Naive B cell (primary cell): Measurements from ENCODE around the gene GOLGA3. TPM values are rescaled to one million over a fixed set of nuclear protein-coding genes. Genes with fewer than 3 reads are reported as not detected.
"Not testable (repeated sequence)": the region's sequence is repeated elsewhere in the genome, so short reads cannot be mapped to it uniquely, and the experiment has no call there.

Source experiments
- ATAC-seq, 2 donors: fragments of 150-1000 bp; cut with Tn5 transposase; 2 replicates each; pipeline ENCODE4 v1.10.0; 2021; ENCODE audit warnings: low read depth in 2 of 2, mild to moderate bottlenecking in 2 of 2, moderate library complexity in 2 of 2
- DNase-seq: peaks from one replicate; pipeline ENCODE4 v3.0.0; 2022
- H3K27ac Mint-ChIP-seq, 6 donors: one replicate each; pipeline ENCODE4 v1.8.0; 2020 to 2022; ENCODE audit warnings: mild to moderate bottlenecking in 6 of 6, mixed read lengths in 6 of 6, moderate library complexity in 5 of 6, inconsistent platforms in 2 of 6
- H3K27me3 Mint-ChIP-seq, 3 donors: one replicate each; pipeline ENCODE4 v1.8.0; 2021 to 2022; ENCODE audit warnings: mixed read lengths in 3 of 3, mild to moderate bottlenecking in 1 of 3
- H3K36me3 Mint-ChIP-seq, 2 donors: one replicate each; pipeline ENCODE4 v1.8.0; 2020 to 2022; ENCODE audit warnings: mixed read lengths in 2 of 2, inconsistent platforms in 1 of 2, mild to moderate bottlenecking in 1 of 2
- H3K4me1 Mint-ChIP-seq, 3 donors: one replicate each; pipeline ENCODE4 v1.8.0; 2020 to 2022; ENCODE audit warnings: mixed read lengths in 3 of 3, inconsistent platforms in 1 of 3, mild to moderate bottlenecking in 1 of 3, moderate library complexity in 1 of 3
- H3K4me3 Mint-ChIP-seq, 8 donors: one replicate each; pipeline ENCODE4 v1.8.0; 2020 to 2022; ENCODE audit warnings: mild to moderate bottlenecking in 8 of 8, mixed read lengths in 8 of 8, moderate library complexity in 8 of 8, inconsistent platforms in 2 of 8
- H3K9me3 Mint-ChIP-seq, 7 donors: one replicate each; pipeline ENCODE4 v1.8.0; 2020 to 2022; ENCODE audit warnings: mixed read lengths in 7 of 7, mild to moderate bottlenecking in 5 of 7, inconsistent platforms in 2 of 7, moderate library complexity in 1 of 7
- polyA plus RNA-seq, 6 donors: library from polyadenylated mRNA; unstranded; fragments of 300-500 nt; fragmentation: Illumina TruSeq; gene quantifications; one replicate each; pipeline ENCODE4 v1.2.3, GENCODE V29; 2021; ENCODE audit warnings: low read depth in 6 of 6

Gene GOLGA3
- polyA plus RNA-seq, 6 donors from 2014 or later, result 0.17 to 13.6 (median 4.8) TPM

DNA sequence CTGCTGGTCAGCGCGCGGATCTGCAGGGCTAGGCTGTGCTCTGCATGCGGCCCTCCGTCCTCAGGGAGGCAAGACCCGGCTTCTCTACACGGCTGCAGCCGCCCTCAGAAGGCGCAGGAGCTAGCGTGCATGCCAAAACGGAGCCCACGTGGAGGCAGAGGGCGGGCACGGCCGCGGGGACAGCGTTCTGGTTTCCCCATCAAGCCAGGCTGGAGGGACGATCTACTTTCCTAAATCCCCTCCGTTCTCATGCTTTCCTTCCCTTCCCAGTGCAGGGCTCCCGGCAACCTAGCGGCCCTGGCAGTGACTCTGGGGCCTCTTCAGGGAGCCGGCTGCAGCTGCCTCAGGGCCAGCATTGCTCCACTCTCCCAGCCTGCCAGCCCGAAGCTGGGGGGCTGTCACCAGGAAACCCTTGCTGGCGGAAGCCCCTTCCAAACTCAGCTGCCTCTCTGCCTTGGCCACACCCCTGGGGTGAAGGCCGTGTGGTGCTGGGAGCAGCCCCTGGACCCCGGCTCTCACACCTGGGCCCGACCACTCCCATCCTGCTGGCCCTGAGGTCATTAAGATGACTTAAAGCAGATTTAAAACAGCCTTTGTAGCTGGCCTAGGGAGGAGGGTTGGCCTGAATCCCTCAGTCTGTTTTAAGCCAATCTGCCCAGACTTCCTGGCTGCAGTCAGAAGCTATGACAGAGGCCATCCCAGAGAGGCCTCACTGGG, 9.2 kb upstream of the GOLGA3 start:
- Mint-ChIP-seq H3K36me3 (peaks cover 10 to 24% of the 10 kb centered on the region in 2 donors), H3K4me3 (no peak overlapping the region), H3K4me1 (peaks cover 11 to 17% (median 14%) of the 10 kb centered on the region in 3 donors), H3K27me3 (no peaks in the 10 kb centered on the region), H3K27ac (peak overlapping the region in 1 of 6 donors; percentile 50), H3K9me3 (no peaks in the 10 kb centered on the region)
- no peak for ATAC-seq
- DNase-seq, result no peak

DNA sequence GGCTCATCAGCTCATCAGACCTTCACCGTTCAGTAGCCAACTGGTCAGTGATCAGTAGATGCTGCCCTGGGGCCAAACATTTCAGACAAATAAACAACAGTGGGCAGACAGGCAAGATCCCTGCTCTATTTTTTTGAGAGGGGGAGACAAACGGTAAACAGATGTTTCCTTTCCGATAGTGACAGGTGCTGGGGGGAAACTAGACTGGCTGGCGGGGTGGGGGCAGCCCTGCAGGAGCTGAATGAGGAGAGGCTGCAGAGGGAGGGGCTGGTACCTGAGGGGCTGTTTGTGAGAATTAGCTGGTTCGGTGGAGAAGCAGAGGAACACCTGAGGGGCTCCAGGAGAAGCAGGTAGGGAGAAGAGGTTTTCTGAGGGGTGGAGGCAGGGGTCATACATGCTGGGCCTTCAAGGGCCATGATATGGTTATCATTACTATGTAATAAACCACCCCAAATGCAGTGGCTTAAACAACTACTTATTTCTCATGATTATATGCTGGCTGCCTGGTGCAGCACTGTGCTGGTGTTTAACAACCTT, 8.2 kb upstream of the GOLGA3 start:
- H3K36me3 Mint-ChIP-seq, result peaks cover 5 to 18% of the 10 kb centered on the region in 2 donors

DNA sequence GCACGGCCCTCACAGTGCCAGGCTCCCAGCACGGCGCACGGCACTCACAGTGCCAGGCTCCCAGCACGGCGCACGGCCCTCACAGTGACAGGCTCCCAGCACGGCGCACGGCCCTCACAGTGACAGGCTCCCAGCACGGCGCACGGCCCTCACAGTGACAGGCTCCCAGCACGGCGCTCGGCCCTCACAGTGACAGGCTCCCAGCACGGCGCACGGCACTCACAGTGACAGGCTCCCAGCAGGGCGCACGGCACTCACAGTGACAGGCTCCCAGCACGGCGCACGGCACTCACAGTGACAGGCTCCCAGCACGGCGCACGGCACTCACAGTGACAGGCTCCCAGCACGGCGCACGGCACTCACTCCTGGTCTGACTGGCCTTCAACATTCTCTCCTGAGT, 7.6 kb upstream of the GOLGA3 start:
- not testable (repeated sequence) for H3K27me3 Mint-ChIP-seq, H3K9me3 Mint-ChIP-seq, H3K27ac Mint-ChIP-seq, DNase-seq, ATAC-seq
- Mint-ChIP-seq H3K36me3 (peaks cover under 1 to 18% of the 10 kb centered on the region in 2 donors), H3K4me3 (peak overlapping the region in 5 of 8 donors; percentile 25 to 61 (median 36)), H3K4me1 (peaks cover 11 to 17% (median 14%) of the 10 kb centered on the region in 3 donors)

More for the DNA sequence above, 8.2 kb upstream of the GOLGA3 start:
- H3K4me1 Mint-ChIP-seq, result peaks cover 11 to 17% (median 14%) of the 10 kb centered on the region in 3 donors
- peak overlapping the region in 2 of 6 donors; percentile 68 to 77 for H3K27ac Mint-ChIP-seq
- ATAC-seq (no peak), DNase-seq (no peak)
- H3K4me3 Mint-ChIP-seq, result peak overlapping the region in 4 of 8 donors; percentile 25 to 61 (median 36)
- H3K27me3 Mint-ChIP-seq, result no peaks in the 10 kb centered on the region
- no peaks in the 10 kb centered on the region for H3K9me3 Mint-ChIP-seq

DNA sequence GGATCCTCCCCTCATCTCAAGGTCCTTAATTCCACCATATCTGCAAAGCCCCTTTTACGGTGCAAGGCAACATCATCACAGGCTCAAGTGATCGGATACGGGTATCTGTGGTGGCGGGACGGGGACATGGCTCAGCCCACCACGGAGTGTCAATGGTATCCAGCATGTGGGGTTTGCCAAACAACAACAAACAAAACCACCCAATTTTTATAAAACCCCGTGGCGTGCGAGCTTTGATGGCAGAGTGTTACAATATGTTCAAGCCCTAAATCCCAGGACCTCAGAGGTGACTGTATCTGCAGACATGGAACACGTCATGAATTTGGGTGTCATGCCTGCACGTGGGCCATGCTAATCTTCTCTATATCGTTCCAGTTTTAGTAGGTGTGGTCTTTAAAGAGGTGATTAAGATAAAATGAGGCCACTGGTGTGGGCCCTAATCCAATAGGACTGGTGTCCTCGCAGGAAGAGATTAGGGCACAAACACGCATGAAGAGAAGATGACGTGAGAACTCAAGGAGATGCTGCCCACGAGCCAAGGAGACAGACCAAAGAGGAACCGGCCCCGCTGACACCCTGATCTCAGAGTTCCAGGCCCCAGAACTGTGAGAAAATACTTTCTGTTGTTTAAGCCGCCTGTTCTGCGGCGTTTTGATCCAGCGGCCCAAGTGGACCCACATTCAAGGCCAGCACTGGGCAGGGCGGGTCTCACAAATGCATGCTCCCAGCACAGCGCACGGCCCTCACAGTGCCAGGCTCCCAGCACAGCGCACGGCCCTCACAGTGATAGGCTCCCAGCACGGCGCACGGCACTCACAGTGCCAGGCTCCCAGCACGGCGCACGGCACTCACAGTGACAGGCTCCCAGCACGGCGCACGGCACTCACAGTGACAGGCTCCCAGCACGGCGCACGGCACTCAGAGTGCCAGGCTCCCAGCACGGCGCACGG, 6.7 kb upstream of the GOLGA3 start:
- H3K4me3 Mint-ChIP-seq, result peak overlapping the region in 3 of 8 donors; percentile 25 to 61 (median 52)
- ATAC-seq, result no peak
- H3K4me1 Mint-ChIP-seq, result peaks cover 11 to 17% (median 14%) of the 10 kb centered on the region in 3 donors
- H3K27me3 Mint-ChIP-seq, result no peaks in the 10 kb centered on the region
- H3K9me3 Mint-ChIP-seq, result no peaks in the 10 kb centered on the region
- peak overlapping the region in 1 of 6 donors; percentile 75 for H3K27ac Mint-ChIP-seq
- DNase-seq, result no peak
- H3K36me3 Mint-ChIP-seq, result peaks cover 0 to 18% of the 10 kb centered on the region in 2 donors

DNA sequence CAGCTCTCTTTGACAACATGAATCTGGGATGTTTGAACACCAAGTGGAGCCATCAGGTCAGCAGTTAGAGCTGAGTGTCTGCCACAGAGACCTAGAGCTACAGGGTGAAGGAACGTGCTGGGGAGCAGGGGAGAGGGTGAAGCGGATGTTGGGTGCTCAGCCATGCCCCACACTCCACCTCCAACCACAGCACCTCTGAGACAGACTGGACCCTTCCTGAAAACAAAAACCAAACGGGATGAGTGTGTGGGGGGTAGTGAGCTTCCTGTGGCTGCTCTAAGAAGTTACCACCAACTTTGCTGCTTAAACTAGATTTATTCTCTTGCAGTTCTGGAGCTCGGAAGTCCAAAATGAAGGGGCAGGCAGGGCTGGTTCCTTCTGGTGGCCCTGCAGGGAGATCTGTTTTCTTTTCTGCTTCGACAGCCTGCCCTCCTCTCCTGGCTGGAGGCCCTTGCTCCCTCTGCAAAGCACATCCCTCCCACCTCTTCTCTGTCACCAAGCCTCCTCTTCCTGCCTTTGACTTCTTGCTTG, 5.6 kb upstream of the GOLGA3 start:
- H3K27ac Mint-ChIP-seq, result peak overlapping the region in 2 of 6 donors; percentile 42 to 90
- H3K36me3 Mint-ChIP-seq, result peaks cover 0 to 11% of the 10 kb centered on the region in 2 donors
- ATAC-seq (no peak), DNase-seq (no peak)
- peaks cover 7 to 22% (median 17%) of the 10 kb centered on the region in 3 donors for H3K4me1 Mint-ChIP-seq
- no peaks in the 10 kb centered on the region for H3K27me3 Mint-ChIP-seq
- H3K4me3 Mint-ChIP-seq, result peak overlapping the region in 3 of 8 donors; percentile 5 to 84 (median 44)
- no peaks in the 10 kb centered on the region for H3K9me3 Mint-ChIP-seq

DNA sequence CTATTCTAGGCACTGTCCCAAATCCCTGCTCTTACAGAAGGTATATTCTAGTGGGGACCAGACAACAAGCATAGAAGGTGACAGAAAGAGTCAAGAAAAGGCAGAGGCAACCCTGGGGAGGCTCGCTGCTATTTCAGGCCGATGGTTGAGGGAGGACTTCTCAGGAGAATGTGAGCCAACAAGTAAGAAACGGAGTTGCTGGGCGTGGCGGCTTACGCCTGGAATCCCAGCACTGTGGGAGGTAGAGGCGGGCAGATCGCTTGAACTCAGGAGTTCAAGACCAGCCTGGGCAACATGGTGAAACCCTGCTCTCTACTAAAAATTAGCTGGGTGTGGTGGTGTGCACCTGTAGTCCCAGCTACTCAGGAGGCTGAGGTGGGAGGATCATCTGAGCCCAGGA, 4.7 kb upstream of the GOLGA3 start:
- Mint-ChIP-seq H3K4me1 (peaks cover 14 to 22% (median 17%) of the 10 kb centered on the region in 3 donors), H3K27me3 (no peaks in the 10 kb centered on the region), H3K27ac (peak overlapping the region in 1 of 6 donors; percentile 46), H3K4me3 (peak overlapping the region in 1 of 8 donors; percentile 80), H3K36me3 (peaks cover 0 to 11% of the 10 kb centered on the region in 2 donors), H3K9me3 (no peaks in the 10 kb centered on the region)
- DNase-seq (no peak), ATAC-seq (no peak)

DNA sequence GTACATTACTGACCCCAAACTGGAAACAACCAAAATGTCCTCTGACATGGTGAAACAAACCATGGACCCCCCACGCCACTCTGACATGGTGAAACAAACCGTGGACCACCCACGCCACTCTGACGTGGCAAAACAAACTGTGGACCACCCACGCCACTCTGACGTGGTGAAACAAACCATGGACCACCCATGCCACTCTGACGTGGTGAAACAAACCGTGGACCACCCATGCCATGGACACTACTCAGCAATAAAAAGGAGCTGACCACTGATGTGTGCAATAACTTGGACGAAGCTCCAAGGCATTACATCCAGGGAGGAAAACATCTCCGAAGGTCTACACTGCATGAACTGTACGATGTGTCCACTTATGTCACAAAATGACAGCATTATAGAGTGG, 3.1 kb upstream of the GOLGA3 start:
- H3K36me3 Mint-ChIP-seq, result peaks cover 0 to 11% of the 10 kb centered on the region in 2 donors
- no peaks in the 10 kb centered on the region for H3K9me3 Mint-ChIP-seq
- DNase-seq (no peak), ATAC-seq (no peak)
- H3K4me1 Mint-ChIP-seq, result peaks cover 24 to 33% (median 28%) of the 10 kb centered on the region in 3 donors
- no peaks in the 10 kb centered on the region for H3K27me3 Mint-ChIP-seq
- H3K27ac Mint-ChIP-seq, result no peak overlapping the region
- peak overlapping the region in 1 of 8 donors; percentile 33 for H3K4me3 Mint-ChIP-seq

DNA sequence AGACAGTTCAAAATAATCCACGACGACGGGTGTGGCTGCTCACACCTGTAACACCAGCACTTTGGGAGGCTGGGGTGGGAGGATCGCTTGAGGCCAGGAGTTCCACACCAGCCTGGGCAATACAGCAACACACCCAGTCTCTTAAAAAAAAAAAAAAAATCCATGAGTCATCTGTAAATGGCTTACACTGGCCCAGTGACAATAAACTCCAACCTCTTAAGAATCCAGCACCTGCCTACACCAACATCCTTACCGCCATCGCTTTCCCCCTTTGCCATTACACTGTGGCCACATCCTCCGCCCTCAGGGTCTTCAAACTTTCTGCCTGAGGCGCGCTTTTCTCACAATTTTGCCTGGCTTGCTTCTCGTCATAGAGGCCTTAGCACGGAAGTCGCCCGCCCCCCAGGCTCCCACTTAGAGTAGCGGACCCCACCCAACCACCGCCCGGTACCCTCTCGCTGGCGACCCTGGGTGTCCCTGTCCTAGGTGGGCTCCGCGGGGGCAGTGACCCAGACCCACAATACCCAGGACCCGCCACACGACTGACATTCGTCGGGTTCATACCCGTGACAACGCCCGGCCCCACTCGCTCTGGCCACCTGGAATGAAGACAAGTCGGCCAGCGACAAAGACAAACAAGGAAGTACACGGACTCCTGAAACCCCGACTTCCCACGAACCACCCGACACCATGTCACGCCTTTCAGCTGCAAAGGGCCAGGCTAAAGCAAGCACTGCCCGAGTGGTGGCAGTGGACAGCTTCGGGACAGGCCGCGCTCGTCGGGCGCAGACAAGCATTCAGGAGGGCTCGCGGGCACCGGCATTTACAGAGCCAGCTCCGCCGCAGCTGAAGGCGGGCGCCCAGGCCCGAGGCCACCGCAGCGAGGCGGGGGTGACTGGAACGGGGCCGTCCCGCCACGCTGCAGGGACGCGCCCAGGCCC, 636 bp downstream of the GOLGA3 start:
- H3K36me3 Mint-ChIP-seq, result peaks cover 0 to 8% of the 10 kb centered on the region in 2 donors
- peak overlapping the region; percentile 85 to 99 (median 93) for H3K4me3 Mint-ChIP-seq
- ATAC-seq, result peak in 1 of 2 donors; percentile 1
- H3K27ac Mint-ChIP-seq, result peak overlapping the region; percentile 89 to 100 (median 93)
- DNase-seq, result no peak
- H3K9me3 Mint-ChIP-seq, result no peaks in the 10 kb centered on the region
- no peaks in the 10 kb centered on the region for H3K27me3 Mint-ChIP-seq
- peaks cover 25 to 58% (median 47%) of the 10 kb centered on the region in 3 donors for H3K4me1 Mint-ChIP-seq

DNA sequence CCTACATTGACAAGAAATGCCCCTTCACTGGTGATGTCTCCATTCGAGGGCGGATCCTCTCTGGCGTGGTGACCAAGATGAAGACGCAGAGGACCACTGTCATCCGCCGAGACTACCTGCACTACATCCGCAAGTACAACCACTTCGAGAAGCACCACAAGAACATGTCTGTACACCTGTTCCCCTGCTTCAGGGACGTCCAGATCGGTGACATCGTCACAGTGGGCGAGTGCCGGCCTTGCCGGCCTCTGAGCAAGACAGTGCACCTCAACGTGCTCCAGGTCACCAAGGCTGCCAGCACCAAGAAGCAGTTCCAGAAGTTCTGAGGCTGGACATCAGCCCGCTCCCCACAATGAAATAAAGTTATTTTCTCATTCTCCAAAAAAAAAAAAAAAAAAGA, 2.8 kb downstream of the GOLGA3 start:
- DNase-seq (no peak), ATAC-seq (no peak)
- no peaks in the 10 kb centered on the region for H3K27me3 Mint-ChIP-seq
- H3K4me3 Mint-ChIP-seq, result peak overlapping the region in 5 of 8 donors; percentile 28 to 94 (median 79)
- peaks cover 25 to 58% (median 47%) of the 10 kb centered on the region in 3 donors for H3K4me1 Mint-ChIP-seq
- no peaks in the 10 kb centered on the region for H3K9me3 Mint-ChIP-seq
- H3K27ac Mint-ChIP-seq, result peak overlapping the region in 2 of 6 donors; percentile 26 to 67
- H3K36me3 Mint-ChIP-seq, result peaks cover 0 to 7% of the 10 kb centered on the region in 2 donors

DNA sequence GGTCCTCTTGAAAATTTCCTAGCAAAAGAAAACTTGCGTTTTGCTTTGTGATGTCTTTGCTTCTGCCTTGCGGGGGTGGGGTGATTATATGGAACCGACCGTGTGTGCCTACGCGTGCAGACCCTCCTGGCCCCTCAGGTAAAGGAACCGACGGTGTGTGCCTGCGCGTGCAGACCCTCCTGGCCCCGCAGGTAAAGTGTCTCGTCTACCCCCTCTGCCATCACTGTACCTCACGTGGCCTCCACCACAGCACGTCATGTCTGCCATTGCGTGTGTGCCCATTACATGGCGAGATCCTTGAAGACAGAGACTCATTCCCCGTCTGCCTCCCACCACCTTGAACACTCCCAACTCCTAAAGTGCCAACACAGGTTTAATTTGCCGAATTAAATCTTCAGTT, 3.6 kb downstream of the GOLGA3 start:
- H3K4me1 Mint-ChIP-seq, result peaks cover 25 to 66% (median 53%) of the 10 kb centered on the region in 3 donors
- DNase-seq (no peak), ATAC-seq (no peak)
- H3K27ac Mint-ChIP-seq, result peak overlapping the region in 1 of 6 donors; percentile 88
- peaks cover 0 to 7% of the 10 kb centered on the region in 2 donors for H3K36me3 Mint-ChIP-seq
- no peaks in the 10 kb centered on the region for H3K27me3 Mint-ChIP-seq
- peak overlapping the region in 4 of 8 donors; percentile 15 to 94 (median 29) for H3K4me3 Mint-ChIP-seq
- H3K9me3 Mint-ChIP-seq, result no peaks in the 10 kb centered on the region

DNA sequence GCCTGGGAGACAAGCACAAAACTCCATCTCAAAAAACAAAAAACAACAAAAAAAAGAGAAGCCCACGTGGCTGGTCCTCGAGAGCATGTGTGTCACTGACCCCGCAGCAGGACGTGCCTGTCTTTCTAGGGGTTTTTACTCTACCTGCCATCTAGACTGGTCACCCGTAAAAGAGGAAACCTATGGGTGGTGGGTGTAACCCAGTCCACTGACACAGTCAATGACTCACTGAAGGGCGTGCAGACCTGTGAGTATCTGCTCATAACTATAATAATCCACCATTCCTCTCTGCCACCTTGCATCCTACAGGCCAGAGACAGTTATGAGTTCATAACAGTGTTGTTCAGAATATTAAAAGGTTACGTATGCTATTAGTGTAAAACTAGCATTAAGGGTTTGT, 4.6 kb downstream of the GOLGA3 start:
- H3K27me3 Mint-ChIP-seq, result no peaks in the 10 kb centered on the region
- peak overlapping the region in 1 of 8 donors; percentile 94 for H3K4me3 Mint-ChIP-seq
- H3K27ac Mint-ChIP-seq, result peak overlapping the region in 1 of 6 donors; percentile 79
- peaks cover 25 to 69% (median 61%) of the 10 kb centered on the region in 3 donors for H3K4me1 Mint-ChIP-seq
- ATAC-seq (no peak), DNase-seq (no peak)
- peaks cover 0 to 7% of the 10 kb centered on the region in 2 donors for H3K36me3 Mint-ChIP-seq
- no peaks in the 10 kb centered on the region for H3K9me3 Mint-ChIP-seq

DNA sequence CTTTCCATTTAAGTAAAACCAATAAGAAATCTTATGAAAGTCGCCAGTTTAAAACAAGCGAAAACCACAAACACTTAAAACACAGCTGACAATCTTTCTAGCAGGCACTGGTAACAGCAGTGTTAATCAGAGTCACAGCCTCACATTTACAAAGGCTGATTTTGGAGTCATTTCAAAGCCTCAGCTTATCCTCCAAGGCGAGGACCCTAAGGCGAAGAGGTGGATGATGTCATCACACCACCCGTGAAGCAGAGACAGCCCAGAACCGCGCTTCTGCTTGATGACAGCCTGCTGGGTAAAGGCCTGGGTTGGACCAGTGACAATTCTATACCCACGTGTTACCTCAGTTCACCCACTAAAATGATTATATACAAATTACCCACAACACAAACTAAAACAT, 10.1 kb downstream of the GOLGA3 start:
- H3K9me3 Mint-ChIP-seq, result no peaks in the 10 kb centered on the region
- no peak overlapping the region for H3K4me3 Mint-ChIP-seq
- no peak for DNase-seq
- no peak for ATAC-seq
- peaks cover 5% of the 10 kb centered on the region in 2 donors for H3K36me3 Mint-ChIP-seq
- H3K27ac Mint-ChIP-seq, result peak overlapping the region; percentile 24 to 96 (median 65)
- H3K27me3 Mint-ChIP-seq, result no peaks in the 10 kb centered on the region
- peaks cover 7 to 36% (median 24%) of the 10 kb centered on the region in 3 donors for H3K4me1 Mint-ChIP-seq
